ENCODE results near the gene EPHX1. TPM values are rescaled to one million over a fixed set of nuclear protein-coding genes. Genes with fewer than 3 reads are reported as not detected.

EPHX1 gene
- total and polyA plus RNA-seq, 2 of the 8 experiments (the other 6 are each of a cell fraction or from before 2014, with no cell fraction given): 45.3 to 79.1 TPM

- TF ChIP-seq GABPA (IDR thresholded peaks at IDR 0.05; ENCODE audit: borderline replicate concordance, insufficient read depth, low read length): no peak
- TF ChIP-seq HDAC2 (IDR thresholded peaks at IDR 0.05; ENCODE audit: borderline replicate concordance in 1 of 2, low read depth in 2 of 2, low read length in 2 of 2): no peak
- no peak for TF ChIP-seq CREB1 (IDR thresholded peaks at IDR 0.05)
- TF ChIP-seq MAFK (IDR thresholded peaks at IDR 0.05; ENCODE audit: low read depth, low read length): no peak
- TF ChIP-seq EZH2 (IDR thresholded peaks at IDR 0.05; ENCODE audit: low read depth, low read length, severe bottlenecking): no peak
- TF ChIP-seq SP1 (IDR thresholded peaks at IDR 0.05; ENCODE audit: low read depth, low read length): no peak
- no peak for TF ChIP-seq RBBP5 (IDR thresholded peaks at IDR 0.05; ENCODE audit: borderline replicate concordance, low read depth, low read length)
- no peak for TF ChIP-seq NRF1 (IDR thresholded peaks at IDR 0.05; ENCODE audit: low read depth, low read length)
- no peak for TF ChIP-seq POLR2A (IDR thresholded peaks at IDR 0.05; ENCODE audit: control extremely low read depth in 1 of 2, low read depth in 2 of 2, low read length in 2 of 2)
These were observed 8.3 kb downstream of the EPHX1 start (continued) for GRCh38 chr1:225818229-225818628.
